Endodermal cell (in vitro differentiated cells): ENCODE data around the gene GRID2IP. TPM values are rescaled to one million over a fixed set of nuclear protein-coding genes. Genes with fewer than 3 reads are reported as not detected.

Experiments used
- DNase-seq: peaks from one replicate; pipeline ENCODE4 v3.0.0-alpha.2; 2017
- H3K27ac ChIP-seq: 2 replicates; pipeline ENCODE4 v1.5.1; 2013; ENCODE audit warnings: mild to moderate bottlenecking, low read depth, low read length, moderate library complexity
- H3K27me3 ChIP-seq: 2 replicates; pipeline ENCODE4 v1.6.1; 2013; ENCODE audit warnings: mild to moderate bottlenecking, low read length, moderate library complexity; ENCODE audit not compliant: insufficient read depth, control insufficient read depth, poor library complexity, severe bottlenecking
- H3K36me3 ChIP-seq: 2 replicates; pipeline ENCODE4 v1.7.0; 2013; ENCODE audit warnings: mild to moderate bottlenecking, low read length, moderate library complexity; ENCODE audit not compliant: control insufficient read depth, insufficient read depth
- H3K4me1 ChIP-seq: one replicate; pipeline ENCODE4 v1.7.0; 2013; ENCODE audit warnings: low read length; ENCODE audit not compliant: control insufficient read depth, insufficient read depth
- H3K4me3 ChIP-seq: 2 replicates; pipeline ENCODE4 v1.5.1; 2013; ENCODE audit warnings: mild to moderate bottlenecking, low read length, moderate library complexity
- H3K9ac ChIP-seq: 2 replicates; pipeline ENCODE4 v1.6.1; 2013; ENCODE audit warnings: mild to moderate bottlenecking, low read length, moderate library complexity; ENCODE audit not compliant: poor library complexity, severe bottlenecking; ENCODE audit errors: extremely low read depth
- H3K9me3 ChIP-seq: 2 replicates; pipeline ENCODE4 v1.6.1; 2013; ENCODE audit warnings: mild to moderate bottlenecking, low read length, moderate library complexity; ENCODE audit not compliant: control insufficient read depth
- H3K27ac Mint-ChIP-seq: 2 replicates; pipeline ENCODE4 v1.8.0; 2020; ENCODE audit warnings: mixed read lengths
- H3K27me3 Mint-ChIP-seq: 2 replicates; pipeline ENCODE4 v1.8.0; 2021; ENCODE audit warnings: mild to moderate bottlenecking, mixed read lengths; ENCODE audit not compliant: insufficient read depth
- H3K36me3 Mint-ChIP-seq: 2 replicates; pipeline ENCODE4 v1.8.0; 2020; ENCODE audit warnings: low read depth, mixed read lengths
- H3K4me1 Mint-ChIP-seq: 2 replicates; pipeline ENCODE4 v1.8.0; 2020; ENCODE audit warnings: mixed read lengths
- H3K4me3 Mint-ChIP-seq: 2 replicates; pipeline ENCODE4 v1.8.0; 2020; ENCODE audit warnings: mild to moderate bottlenecking, moderate library complexity, mixed read lengths
- H3K9me3 Mint-ChIP-seq: 2 replicates; pipeline ENCODE4 v1.8.0; 2020; ENCODE audit warnings: mild to moderate bottlenecking, mixed read lengths
- CTCF ChIP-seq: fragments of 200-600 bp; sonication (generic); conservative IDR thresholded peaks from 2 replicates; pipeline ENCODE4 v1.5.0; 2021; ENCODE audit warnings: antibody characterized with exemption, mild to moderate bottlenecking
- WGBS, 2 experiments: methylation state at CpG; one replicate each; pipeline versions ENCODE4 v1.1.5 to v1.1.7; 2013; ENCODE audit warnings: missing lambda C conversion rate in 2 of 2, mixed read lengths in 1 of 2; ENCODE audit not compliant: insufficient coverage in 1 of 2, insufficient read length in 1 of 2; 5-methylcytosine and 5-hydroxymethylcytosine counted together
- total RNA-seq, 2 donors: library from RNA; stranded (reverse); fragmentation: NEBNext Ultra II Directional in 1 of 2; extraction: Animal tissue kit (Norgen Biotek cat#: 25700) in 1 of 2; gene quantifications; 2 replicates in 1 of 2; 3 replicates in 1 of 2; pipeline ENCODE4 v1.2.1, GENCODE V29; 2021

The GRID2IP gene
- total RNA-seq, 2 donors from 2014 or later: 2.4 to 4.9 TPM

DNA sequence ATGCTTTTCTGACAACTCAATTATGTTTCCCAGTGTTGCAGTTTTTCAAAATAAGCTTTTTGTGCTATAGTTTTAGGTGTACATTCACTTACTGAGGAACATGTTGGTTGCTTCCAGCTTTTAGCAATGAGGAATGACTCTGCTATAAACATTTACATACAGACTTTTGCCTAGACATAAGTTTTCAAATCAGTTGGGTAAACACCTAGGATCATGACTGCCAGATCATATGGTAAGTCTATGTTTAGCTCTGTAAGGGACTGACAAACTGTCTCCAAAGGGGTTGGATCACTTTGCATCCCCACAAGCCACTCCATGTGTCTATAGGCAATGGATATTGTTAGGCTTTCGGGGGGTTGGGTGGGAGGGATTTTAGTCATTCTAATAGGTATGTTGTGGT, 10.8 kb upstream of the GRID2IP start:
- H3K4me3 ChIP-seq: no peak overlapping the region
- no peak overlapping the region for H3K27ac ChIP-seq
- H3K36me3 Mint-ChIP-seq: no peaks in the 10 kb centered on the region
- WGBS, 2 experiments: no CpG with 5 or more reads among the region's 1 CpG
- no peak for TF ChIP-seq CTCF
- H3K27ac Mint-ChIP-seq: no peak overlapping the region
- H3K4me3 Mint-ChIP-seq: no peak overlapping the region
- H3K27me3 ChIP-seq: no peaks in the 10 kb centered on the region
- H3K4me1 Mint-ChIP-seq: peaks cover 8% of the 10 kb centered on the region
- DNase-seq: no peak
- no peaks in the 10 kb centered on the region for H3K4me1 ChIP-seq
- peaks cover 7% of the 10 kb centered on the region for H3K27me3 Mint-ChIP-seq
- no peaks in the 10 kb centered on the region for H3K9me3 ChIP-seq
- no peaks in the 10 kb centered on the region for H3K36me3 ChIP-seq
- no peak overlapping the region for H3K9ac ChIP-seq
- H3K9me3 Mint-ChIP-seq: no peaks in the 10 kb centered on the region

DNA sequence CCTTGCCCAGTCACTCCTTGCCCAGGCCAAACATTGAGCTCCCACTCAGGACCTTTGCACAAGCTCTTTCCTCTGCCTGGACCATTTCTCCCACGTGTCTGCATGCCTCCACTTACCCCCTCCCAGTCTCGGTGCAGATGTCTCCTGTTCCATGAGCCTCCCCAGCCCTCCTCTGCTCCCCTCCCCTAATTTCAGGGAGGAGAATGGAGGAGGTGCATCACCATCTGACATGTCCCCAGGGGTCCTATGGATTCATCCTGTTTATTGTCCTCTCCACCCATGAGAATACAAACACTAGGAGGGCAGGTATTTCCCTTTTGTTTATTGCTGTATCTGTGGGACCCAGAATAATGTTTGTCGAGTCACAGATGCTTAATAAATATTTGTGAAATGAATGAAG, 8.6 kb upstream of the GRID2IP start:
- Mint-ChIP-seq H3K27me3 (peaks cover 7% of the 10 kb centered on the region), H3K9me3 (no peaks in the 10 kb centered on the region), H3K4me3 (no peak overlapping the region), H3K4me1 (peaks cover 8% of the 10 kb centered on the region), H3K27ac (no peak overlapping the region), H3K36me3 (no peaks in the 10 kb centered on the region)
- H3K27me3 ChIP-seq: no peaks in the 10 kb centered on the region
- no peak overlapping the region for H3K9ac ChIP-seq
- H3K4me1 ChIP-seq: no peaks in the 10 kb centered on the region
- no peak overlapping the region for H3K4me3 ChIP-seq
- TF ChIP-seq CTCF: no peak
- no peaks in the 10 kb centered on the region for H3K9me3 ChIP-seq
- no peaks in the 10 kb centered on the region for H3K36me3 ChIP-seq
- H3K27ac ChIP-seq: no peak overlapping the region
- WGBS, 2 experiments: 33 to 66% methylated on average over 1 to 2 of the region's 3 CpGs
- no peak for DNase-seq

DNA sequence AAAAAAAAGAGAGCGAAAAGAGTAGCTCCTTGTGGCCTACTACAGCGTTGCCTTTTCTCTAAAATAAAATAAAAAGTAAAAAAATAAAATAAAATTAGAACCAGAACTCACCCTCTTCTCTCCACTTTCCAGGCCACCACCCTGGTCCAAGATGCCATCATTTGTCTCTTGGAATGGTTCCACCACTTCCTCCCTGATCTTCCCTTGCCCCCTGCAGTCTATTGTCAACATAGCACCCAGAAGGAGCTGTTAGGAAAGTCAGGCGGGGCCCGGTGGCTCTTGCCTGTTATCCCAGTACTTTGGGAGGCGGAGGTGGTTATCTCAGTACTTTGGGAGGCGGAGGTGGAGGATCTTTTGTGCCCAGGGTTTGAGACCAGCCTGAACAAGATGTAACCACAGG, 7.6 kb upstream of the GRID2IP start:
- no peak overlapping the region for H3K4me3 ChIP-seq
- H3K9me3 Mint-ChIP-seq: no peaks in the 10 kb centered on the region
- peak; percentile 69 for TF ChIP-seq CTCF

More for the DNA sequence above, 7.6 kb upstream of the GRID2IP start:
- Histone ChIP-seq H3K27me3 (no peaks in the 10 kb centered on the region), H3K9me3 (no peaks in the 10 kb centered on the region), H3K27ac (no peak overlapping the region), H3K36me3 (no peaks in the 10 kb centered on the region), H3K9ac (no peak overlapping the region), H3K4me1 (no peaks in the 10 kb centered on the region)
- WGBS, 2 experiments: 56 to 100% methylated on average over 1 to 4 of the region's 6 CpGs
- H3K27ac Mint-ChIP-seq: no peak overlapping the region
- H3K27me3 Mint-ChIP-seq: no peaks in the 10 kb centered on the region
- peaks cover 8% of the 10 kb centered on the region for H3K4me1 Mint-ChIP-seq
- peak; percentile 91 for DNase-seq
- no peak overlapping the region for H3K4me3 Mint-ChIP-seq
- H3K36me3 Mint-ChIP-seq: no peaks in the 10 kb centered on the region
